GM18511 (cell line): ENCODE results near the gene CLCN3.
"Not testable (repeated sequence)": the region's sequence is repeated elsewhere in the genome, so short reads cannot be mapped to it uniquely, and the experiment has no call there.

ENCODE experiments used
- ATAC-seq: cut with Tn5 transposase; IDR thresholded peaks from one replicate; pipeline ENCODE4 v1.9.1; 2021; ENCODE audit warnings: mild to moderate bottlenecking, moderate library complexity; ENCODE audit not compliant: unreplicated experiment

Gene CLCN3

DNA sequence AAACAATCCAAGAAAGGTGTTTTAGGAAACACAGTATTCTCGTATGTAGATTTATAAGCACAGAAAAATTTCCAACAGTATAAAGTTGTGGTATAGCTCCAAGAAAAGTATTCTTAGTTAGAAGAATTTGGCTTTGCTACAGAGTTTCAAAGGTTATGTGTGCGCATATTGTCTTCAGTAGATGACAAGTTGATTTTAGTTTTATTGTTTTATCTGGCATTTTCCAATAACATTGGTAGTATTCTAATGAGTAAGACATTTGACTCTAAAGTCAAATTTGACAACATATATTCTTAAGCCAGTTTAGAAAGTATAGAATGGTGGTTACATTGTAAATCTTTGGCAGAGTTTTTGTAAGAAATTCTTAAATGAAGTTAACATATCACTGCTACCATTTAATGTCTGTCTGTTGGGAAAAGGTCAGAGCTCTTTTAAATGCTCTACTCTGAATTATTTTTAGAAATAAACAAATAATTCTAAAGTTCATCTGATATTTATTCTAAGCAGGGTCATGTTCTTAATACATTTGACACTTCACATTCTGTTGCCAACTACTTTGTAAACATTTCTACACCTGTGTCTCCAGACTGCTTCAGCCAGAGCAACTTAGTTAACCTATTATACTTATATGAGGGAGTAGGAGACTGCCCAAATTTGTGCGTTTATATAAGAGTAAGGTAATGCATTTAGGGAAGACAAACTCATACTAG lies 30.0 kb downstream of the CLCN3 start:
- ATAC-seq = no peak

DNA sequence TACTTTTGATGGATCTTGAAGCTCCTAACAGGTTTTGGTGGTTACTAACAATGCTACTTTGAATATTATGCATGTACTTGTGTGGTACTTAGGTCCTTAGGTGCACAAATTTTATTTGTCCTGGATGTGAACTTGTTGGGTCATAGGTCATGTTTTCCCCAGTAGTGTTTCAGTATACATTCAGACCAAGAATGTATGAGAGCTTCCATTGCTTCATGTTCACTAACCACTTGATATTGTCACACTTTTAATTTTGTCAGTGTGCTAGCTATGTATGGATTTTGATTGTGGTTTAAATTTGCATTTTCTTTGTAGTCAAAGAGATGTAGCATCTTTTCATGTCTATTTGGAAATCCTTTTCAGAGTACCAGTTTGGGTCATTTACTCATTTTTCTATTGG lies 32.2 kb downstream of the CLCN3 start:
- no peak for ATAC-seq

DNA sequence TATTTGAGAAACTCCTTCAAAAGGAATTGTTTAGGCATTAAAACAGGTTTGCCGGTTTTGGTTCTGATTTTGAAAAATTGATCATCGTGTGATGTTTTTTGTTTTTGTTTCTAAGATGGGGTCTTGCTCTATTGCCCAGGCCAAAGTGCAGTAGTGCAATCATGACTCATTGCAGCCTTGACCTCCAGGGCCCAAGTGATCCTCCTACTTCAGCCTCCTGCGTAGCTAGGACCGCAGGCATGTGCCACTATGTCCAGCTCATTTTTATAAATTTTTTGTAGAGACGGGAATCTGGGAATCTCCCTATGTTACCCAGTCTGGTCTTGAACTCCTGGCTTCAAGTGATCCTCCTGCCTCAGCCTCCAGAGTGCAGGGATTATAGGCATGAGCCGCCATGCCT lies 35.0 kb downstream of the CLCN3 start:
- no peak for ATAC-seq

DNA sequence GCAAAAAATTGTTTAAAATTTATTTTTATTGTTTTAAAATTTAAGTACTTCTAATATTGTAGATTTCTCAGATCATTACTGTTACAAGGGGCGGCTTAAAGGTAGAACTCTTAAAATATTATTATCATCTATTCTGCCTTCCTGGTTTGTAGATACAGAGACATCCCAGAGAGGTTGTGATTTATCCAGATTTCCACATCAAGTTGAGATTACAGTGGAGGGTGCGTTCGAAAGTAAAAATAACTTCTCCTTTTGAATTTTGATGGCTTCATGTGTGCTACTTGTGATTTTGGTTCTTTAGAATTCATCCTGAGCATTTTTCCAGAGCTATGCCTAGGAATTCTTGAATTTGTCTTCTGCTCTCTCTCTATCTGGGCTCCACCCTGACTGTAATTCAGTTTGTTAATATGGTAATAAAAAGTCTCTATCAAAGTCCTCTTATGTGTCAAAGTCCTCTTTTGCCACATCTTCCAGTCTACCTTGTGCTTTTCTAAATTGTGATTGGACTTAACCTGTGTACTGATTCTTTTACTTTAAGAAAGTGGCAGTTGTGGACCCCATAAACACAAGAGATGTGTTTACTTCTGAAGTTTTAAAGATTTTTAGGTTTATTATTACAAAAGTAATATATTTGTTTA lies 37.2 kb downstream of the CLCN3 start:
- no peak for ATAC-seq

DNA sequence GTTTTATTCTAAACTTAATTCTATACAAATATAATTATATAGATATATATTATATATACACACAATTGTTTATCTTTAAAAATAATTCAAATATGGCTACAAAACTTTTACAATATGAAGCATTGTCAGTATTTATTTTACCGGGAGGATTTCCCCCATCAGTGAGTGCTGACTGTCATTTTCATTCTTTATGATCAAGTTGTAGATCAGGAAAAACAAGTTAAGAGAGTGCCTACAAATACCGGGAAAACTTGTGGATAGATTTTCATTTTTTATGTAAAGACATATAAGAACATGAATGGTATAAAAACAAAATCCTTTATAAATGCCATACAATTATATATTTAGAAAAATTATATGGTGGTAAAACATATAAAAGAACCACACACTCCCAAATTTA lies 37.8 kb downstream of the CLCN3 start:
- ATAC-seq = no peak

DNA sequence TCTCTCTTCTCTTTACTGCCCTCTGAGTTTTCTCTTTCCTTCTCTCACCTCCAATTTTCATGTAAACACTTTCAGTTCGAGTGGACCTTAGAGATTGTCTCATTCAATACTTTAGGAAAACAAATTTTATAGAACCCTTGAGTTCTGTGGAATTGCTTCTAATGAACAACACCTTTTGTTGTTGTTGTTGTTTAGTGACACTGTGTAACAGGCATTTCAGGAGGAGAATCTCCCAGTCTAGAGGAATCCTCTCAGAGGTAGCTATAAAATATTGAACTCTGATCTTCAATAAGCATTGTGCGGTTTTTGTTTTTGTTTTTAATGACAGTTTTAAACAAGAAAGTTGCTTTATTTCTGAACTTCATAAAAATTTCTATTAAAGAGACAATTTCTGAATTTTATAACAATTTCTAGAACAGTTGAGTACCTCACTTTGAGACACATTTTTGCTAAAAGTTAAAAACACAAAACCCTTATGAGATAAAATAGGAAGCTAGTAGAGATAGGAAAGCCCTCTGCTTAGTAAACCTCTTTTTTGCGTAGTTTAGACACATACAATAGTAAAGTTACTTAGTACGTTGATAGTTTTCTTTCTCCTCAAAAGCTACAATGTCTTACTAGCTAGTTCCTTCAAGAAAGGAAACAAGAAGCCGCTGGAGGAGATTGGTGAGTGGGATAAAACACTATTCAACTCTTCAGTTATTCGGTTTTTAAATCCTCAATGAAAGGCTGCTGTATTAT lies 38.8 kb downstream of the CLCN3 start:
- ATAC-seq = peak; percentile 1

DNA sequence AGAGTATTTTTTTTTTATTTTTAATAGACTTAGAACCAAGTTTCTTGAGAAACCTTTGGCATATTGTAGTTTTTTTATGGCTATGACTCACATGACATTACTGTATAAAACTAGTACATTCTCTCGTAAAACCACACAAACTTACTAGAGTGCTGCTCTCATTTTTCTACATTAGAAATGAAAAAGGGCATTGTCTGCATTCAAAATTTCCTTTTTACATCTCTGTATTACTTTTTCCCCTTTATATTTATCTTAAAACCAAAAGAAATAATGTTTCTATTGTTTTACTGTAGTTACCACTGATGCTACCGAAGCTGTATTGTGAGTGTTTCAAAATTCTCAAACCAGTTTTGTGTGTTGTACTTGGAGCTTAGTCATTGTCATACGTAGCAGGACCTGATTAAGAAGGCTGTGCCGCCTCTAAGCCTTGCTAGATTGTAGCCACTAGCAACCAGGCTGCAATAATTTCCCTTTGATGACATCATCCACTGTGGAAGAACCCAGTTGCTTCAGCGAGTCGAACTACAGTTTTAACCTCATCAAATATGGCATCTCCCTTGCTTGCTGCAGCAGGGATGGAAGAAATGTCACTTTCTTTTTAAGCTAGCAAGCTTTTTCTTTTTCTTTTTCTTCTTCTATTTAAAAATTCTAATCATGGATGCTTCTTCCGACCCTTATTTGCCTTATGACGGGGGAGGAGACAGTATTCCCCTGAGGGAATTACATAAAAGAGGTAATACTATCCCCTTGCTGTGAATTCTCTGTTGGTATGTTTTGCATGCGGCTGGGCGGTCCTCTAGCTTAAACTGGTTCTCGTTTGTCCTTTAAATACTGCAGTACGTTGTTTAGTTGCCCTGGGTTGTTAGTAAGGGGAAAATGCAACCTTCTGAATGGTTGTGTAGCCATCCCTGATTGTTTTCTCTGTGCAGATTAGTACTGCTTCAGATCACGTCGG lies 39.6 kb downstream of the CLCN3 start:
- peak; percentile 98 for ATAC-seq

DNA sequence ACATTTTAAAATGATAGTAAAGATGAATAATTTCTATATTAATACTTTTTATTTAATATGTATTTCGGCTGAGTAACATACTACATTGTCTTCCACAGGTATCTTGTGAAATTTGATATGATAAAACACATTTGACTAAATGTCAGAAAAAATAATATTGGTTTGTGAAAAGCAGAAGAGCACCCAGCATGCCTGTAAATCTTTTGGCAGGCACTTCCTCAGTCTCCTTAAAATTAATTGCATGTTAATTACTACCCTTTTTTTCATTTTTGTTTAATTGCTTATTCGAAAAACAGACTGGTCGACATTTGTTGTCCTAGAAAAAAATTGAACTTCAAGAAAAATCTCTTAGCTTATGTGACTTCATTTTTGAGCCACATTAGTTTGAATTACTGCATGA lies 40.6 kb downstream of the CLCN3 start:
- ATAC-seq = no peak

DNA sequence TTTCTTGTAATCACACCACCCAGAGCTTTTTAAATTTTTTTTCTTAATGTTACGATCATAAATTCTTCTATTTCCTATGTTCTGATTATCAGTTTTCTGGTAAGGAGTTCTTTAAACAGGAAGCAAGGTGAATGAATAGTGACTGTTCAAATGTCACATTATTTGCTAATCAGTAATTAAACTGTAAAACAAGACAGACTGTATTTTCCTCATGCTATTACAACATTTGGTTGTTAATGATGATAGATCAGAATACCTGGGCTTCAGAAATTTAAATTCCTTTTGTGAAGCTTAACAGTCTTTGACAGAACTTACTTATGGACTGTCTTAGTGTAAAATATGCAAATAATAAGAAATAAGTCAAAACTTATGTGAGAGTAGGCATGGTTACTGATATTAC lies 41.4 kb downstream of the CLCN3 start:
- ATAC-seq = no peak

DNA sequence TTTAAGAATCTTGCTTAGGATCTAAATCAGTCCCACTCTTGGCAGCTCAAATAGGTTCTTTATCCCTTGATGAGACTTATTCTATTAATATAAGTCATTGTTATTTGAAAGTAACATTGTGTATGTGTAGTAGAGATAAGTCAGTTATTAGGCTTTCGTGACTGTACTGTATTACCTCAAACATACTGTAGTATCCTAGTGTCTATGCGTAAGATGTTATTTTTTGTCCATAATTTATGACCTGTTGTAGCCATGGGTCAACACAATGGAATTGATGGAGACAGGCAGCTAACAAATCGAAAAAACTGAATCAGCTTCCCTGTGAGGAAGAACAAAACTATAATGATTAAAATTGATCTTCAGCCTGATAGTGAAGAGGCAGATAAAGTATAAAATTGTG lies 41.8 kb downstream of the CLCN3 start:
- ATAC-seq = no peak

DNA sequence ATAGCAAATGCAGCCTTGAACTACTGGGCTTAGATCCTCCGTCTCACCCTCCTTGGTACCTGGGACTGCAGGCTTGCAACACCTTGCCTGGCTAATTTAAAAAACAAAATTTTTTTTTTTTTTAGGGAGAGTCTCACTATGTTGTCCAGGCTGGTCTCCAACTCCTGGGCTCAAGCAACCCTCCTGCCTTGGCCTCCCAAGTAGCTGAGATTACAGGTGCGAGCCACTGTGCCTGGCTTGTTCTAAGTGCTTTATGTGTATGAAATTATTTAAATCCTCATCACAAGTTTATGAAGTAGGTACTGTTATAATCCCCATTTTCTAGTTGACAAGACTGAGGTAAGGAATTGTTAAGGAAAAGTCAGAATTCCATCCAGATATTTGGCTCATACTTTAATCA lies 43.0 kb downstream of the CLCN3 start:
- no peak for ATAC-seq

DNA sequence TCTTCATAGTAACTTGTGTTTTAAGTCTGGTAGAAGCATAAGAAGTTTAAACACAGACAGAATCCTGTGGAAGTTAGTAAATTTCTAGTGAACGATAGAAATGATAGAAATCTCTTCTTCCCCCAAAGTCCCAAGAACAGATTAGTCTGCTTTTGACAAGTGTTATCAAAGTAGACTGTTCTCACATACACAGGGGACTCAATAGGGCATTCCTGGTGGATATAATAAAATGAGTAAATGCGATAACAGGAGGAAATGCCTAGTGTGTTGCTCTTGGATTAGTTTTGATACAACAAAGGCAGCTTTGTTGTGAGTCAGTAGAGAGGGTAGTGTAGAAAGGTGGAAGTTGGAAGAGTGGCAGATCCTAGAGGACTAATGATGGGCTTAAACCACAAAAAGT lies 43.5 kb downstream of the CLCN3 start:
- ATAC-seq = no peak

DNA sequence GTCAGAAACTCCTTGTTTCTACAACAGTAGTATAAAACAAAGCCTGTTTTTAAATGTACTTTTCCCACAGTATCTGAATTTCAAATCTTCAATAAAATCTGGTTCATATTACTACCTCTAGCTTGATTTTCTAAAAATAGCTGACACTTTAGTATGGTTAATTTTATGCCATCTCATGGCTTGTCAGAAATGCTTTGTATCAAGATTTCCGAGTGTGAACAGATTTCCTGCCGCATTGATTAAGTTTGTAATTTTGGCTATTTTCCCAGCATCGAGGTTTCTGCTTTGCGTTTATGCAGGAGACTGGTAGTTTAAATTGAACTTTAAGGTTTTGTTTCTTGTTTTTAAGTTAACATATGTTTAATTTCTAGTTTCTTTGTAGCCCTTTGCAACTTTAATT lies 44.2 kb downstream of the CLCN3 start:
- no peak for ATAC-seq

DNA sequence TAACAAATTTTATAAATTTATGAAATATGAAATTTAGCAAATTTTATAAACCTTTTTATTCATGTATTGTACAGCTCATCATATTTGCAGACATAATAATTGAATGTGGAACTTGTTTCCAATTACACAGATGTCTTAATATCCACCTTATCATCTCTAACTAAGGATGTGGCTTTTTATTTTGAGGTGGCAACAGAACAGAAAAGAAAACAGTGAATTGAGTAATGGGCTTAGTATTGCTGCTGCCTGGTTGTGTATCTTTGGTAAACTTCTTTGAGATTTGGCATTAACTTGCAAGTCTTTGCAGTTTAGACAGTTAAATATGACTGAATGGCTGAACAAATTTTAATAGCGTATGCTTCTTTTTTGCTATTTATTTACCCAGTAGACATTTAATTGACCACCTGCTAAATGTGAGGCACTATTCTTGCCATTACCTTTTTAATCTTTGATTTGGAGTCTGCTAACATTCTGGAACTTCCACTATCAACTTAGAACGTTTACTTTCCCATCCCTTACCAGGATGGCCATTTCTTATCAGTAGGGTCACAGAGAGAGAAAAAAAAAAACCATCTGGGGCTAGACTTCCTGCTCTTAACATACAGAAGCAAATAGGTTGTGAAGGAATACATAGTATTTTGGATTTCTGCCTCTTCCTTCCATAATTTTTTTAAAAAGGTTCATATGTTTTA lies 44.8 kb downstream of the CLCN3 start:
- ATAC-seq = no peak

DNA sequence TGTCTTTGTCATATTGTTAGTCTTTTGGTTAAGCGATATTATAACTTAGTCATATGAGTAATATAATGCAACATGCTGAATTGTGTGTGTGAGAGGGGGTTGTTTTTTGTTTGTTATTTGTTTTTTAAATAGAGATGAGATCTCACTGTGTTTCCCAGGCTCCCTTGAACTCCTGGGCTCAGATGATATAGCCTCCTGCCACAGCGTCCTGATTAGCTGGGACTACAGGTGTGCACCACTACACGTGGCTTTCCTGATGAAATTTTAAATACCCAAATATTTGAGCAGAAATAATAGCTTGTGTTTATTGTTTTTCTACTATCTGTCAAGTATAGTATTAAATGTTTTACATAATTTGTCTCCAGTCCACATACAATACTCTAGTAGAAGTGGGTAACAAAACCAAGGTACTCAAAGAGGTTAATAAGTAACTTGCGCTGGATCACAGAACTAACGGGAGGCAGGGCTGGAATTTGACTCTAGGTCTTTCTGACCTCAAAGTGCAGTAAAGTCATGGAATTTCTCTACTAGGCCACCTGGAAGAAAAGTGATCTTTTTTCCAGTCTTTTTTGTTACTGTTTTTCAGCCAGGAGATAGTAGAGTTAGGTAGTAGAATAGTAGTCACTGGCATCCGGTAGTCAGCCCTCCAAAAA lies 47.8 kb downstream of the CLCN3 start:
- no peak for ATAC-seq

DNA sequence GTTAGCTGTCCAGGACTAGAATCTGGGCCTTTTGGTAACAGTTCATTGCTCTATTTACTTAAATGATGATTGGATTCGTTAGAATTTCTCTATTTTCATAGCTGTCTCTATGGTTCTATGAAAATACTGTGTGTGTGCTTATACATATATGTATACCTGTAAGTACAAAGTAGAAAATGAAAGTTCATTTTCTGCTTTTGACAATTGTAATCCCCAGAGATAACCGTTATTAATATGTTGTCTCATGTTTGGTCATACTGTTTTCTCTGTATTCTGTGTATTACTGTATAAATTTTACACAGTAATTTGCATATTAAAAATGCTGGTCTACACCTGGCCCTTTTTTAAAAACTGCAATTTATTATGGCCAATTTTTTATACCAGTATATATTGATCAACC lies 55.4 kb downstream of the CLCN3 start:
- ATAC-seq = peak; percentile 82

DNA sequence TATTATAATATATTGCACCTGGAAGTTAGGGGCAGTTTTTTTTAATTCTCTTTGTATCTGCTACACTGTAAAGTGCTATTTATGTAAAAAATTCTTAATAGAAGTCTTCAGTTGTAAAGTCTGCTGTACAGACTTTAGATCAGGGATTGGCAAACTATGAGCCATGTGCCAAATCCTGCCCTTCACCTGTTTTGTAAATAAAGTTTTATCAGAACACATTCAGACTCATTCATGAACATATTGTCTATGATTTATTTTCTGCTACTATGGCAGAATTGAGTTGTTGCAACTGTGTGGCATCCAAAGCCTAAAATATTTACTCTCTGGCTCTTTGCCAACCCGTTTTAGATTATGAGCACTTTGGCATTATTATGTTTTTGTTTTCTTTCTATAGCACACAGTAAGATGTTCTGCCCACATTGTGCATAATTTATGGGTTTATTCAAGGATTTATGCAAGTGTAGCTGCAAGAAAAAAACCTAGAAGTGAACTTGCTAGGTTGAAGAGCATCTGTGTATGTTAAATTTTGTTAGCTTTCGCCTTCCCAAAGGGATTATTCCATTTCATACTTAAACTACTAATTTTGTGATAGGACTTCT lies 56.9 kb downstream of the CLCN3 start:
- ATAC-seq = no peak

DNA sequence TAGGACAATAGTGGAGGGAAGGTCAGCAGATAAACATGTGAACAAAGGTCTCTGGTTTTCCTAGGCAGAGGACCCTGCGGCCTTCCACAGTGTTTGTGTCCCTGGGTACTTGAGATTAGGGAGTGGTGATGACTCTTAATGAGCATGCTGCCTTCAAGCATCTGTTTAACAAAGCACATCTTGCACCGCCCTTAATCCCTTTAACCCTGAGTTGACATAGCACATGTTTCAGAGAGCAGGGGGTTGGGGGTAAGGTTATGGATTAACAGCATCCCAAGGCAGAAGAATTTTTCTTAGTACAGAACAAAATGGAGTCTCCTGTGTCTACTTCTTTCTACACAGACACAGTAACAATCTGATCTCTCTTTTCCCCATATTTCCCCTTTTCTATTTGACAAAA lies 58.1 kb downstream of the CLCN3 start:
- not testable (repeated sequence) for ATAC-seq

DNA sequence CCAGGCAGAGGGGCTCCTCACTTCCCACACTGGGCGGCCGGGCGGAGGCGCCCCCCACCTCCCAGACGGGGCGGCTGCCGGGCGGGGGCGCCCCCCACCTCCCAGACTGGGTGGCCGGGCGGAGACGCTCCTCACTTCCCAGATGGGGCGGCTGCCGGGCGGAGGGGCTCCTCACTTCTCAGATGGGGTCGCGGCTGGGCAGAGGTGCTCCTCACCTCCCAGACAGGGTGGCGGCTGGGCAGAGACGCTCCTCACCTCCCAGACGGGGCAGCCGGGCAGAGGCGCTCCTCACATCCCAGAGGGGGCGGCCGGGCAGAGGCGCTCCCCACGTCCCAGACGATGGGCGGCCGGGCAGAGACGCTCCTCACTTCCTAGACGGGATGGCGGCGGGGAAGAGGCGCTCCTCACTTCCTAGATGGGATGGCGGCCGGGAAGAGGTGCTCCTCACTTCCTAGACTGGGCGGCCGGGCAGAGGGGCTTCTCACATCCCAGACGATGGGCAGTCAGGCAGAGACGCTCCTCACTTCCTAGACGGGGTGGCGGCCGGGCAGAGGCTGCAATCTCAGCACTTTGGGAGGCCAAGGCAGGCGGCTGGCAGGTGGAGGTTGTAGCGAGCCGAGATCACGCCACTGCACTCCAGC lies 58.7 kb downstream of the CLCN3 start:
- not testable (repeated sequence) for ATAC-seq
